ENCODE data around the gene COL26A1. TPM values are rescaled to one million over a fixed set of nuclear protein-coding genes. Genes with fewer than 3 reads are reported as not detected.

COL26A1 gene
- total and polyA plus RNA-seq, 7 donors, result 0.13 TPM; not detected in 6

- no peak for TF ChIP-seq CTCF (IDR thresholded peaks at IDR 0.05)
- TF ChIP-seq POLR2AphosphoS5 (IDR thresholded peaks at IDR 0.05), result no peak
- TF ChIP-seq POLR2A (IDR thresholded peaks at IDR 0.05), result no peak
- TF ChIP-seq EP300 (IDR thresholded peaks at IDR 0.05), result no peak
- intact Hi-C loops (cut with DNase I), result loop anchor here (5.0 kb wide), 1 partner anchor 853 kb away; no protein-coding TSS in a partner anchor
- Histone ChIP-seq H3K36me3 (no peaks in the 10 kb centered on the region), H3K4me1 (no peaks in the 10 kb centered on the region), H3K9me3 (no peaks in the 10 kb centered on the region), H3K4me3 (no peak overlapping the region), H3K27me3 (peaks cover 0 to 8% (median 0%) of the 10 kb centered on the region in 3 donors), H3K27ac (no peak overlapping the region)
- DNase-seq, result no peak
- WGBS, 2 donors, result 89% methylated on average over 13 of the region's 13 CpGs
Measured at GRCh38 chr7:101539784-101540183, 177.1 kb downstream of the COL26A1 start.

GRCh38 chr7:101542527-101543241 is 180.0 kb downstream of the COL26A1 start:
- H3K36me3 ChIP-seq, result no peaks in the 10 kb centered on the region
- no peak for DNase-seq
- TF ChIP-seq POLR2AphosphoS5 (IDR thresholded peaks at IDR 0.05) (no peak), EP300 (IDR thresholded peaks at IDR 0.05) (no peak), CTCF (IDR thresholded peaks at IDR 0.05) (peak; percentile 50 to 92 (median 84)), POLR2A (IDR thresholded peaks at IDR 0.05) (no peak)
- no peak overlapping the region for H3K27ac ChIP-seq
- 30 to 34% methylated on average over 16 of the region's 16 CpGs for WGBS, 2 donors
- intact Hi-C loops (cut with DNase I), result loop anchor here (1.0 to 5.0 kb wide), 2 partner anchors 730 to 850 kb away; no protein-coding TSS in a partner anchor
- H3K9me3 ChIP-seq, result no peaks in the 10 kb centered on the region
- peaks cover 0 to 8% (median 0%) of the 10 kb centered on the region in 3 donors for H3K27me3 ChIP-seq
- no peak overlapping the region for H3K4me3 ChIP-seq
- no peaks in the 10 kb centered on the region for H3K4me1 ChIP-seq

- Histone ChIP-seq H3K4me3 (no peak overlapping the region), H3K27ac (no peak overlapping the region), H3K27me3 (peaks cover 0 to 8% (median 0%) of the 10 kb centered on the region in 3 donors), H3K36me3 (no peaks in the 10 kb centered on the region), H3K4me1 (no peaks in the 10 kb centered on the region), H3K9me3 (no peaks in the 10 kb centered on the region)
- TF ChIP-seq CTCF (IDR thresholded peaks at IDR 0.05) (no peak), POLR2AphosphoS5 (IDR thresholded peaks at IDR 0.05) (no peak), EP300 (IDR thresholded peaks at IDR 0.05) (no peak), POLR2A (IDR thresholded peaks at IDR 0.05) (no peak)
- 48 to 65% methylated on average over 5 of the region's 5 CpGs for WGBS, 2 donors
- intact Hi-C loops (cut with DNase I), result loop anchor here (5.0 kb wide), 1 partner anchor 849 kb away; no protein-coding TSS in a partner anchor
- no peak for DNase-seq
Measured at GRCh38 chr7:101543242-101543766, 180.6 kb downstream of the COL26A1 start.

GRCh38 chr7:101543846-101544245 is 181.2 kb downstream of the COL26A1 start:
- H3K4me3 ChIP-seq, result no peak overlapping the region
- no peak for DNase-seq
- H3K36me3 ChIP-seq, result no peaks in the 10 kb centered on the region
- TF ChIP-seq CTCF (IDR thresholded peaks at IDR 0.05) (no peak), POLR2AphosphoS5 (IDR thresholded peaks at IDR 0.05) (no peak), POLR2A (IDR thresholded peaks at IDR 0.05) (no peak), EP300 (IDR thresholded peaks at IDR 0.05) (no peak)
- H3K27ac ChIP-seq, result no peak overlapping the region
- H3K9me3 ChIP-seq, result no peaks in the 10 kb centered on the region
- H3K4me1 ChIP-seq, result no peaks in the 10 kb centered on the region
- 85 to 94% methylated on average over 10 of the region's 10 CpGs for WGBS, 2 donors
- intact Hi-C loops (cut with DNase I), result loop anchor here (5.0 kb wide), 1 partner anchor 848 kb away; no protein-coding TSS in a partner anchor
- peaks cover 0 to 8% (median 0%) of the 10 kb centered on the region in 3 donors for H3K27me3 ChIP-seq
